Measurements from ENCODE around the gene GSPT1.

DNA sequence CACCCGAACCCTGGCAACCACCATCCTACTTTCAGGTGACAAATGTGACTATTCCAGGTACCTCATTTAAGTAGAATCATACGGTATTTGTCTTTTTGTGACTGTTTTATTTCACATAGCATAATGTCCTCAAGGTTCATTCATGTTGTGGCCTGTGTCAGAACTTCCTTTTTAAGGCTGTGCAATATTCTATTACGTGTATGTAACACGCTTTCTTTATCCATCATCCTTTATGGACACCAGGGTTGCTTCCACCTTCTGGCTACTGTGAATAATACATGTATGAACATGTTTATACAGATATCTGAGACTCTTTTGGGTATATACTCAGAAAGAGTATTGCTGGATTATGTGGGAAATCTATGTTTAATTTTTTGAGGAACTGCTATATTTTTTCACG is 35.7 kb downstream of the GSPT1 start:
- TF ChIP-seq CTCF (IDR thresholded peaks at IDR 0.05) (no peak), EZH2 (IDR thresholded peaks at IDR 0.05; ENCODE audit: borderline replicate concordance, insufficient read depth, low read depth, low read length, poor library complexity, severe bottlenecking) (no peak)

Data from B cell (primary cell).